Coronary artery (tissue), 2 donors: ENCODE data around the gene USP31.

Experiments
- DNase-seq: peaks from one replicate; pipeline ENCODE4 v3.0.0-alpha.2; 2017; ENCODE audit warnings: low spot score
- H3K27ac ChIP-seq, 2 donors: fragments of 200-600 bp; sonication (generic); one replicate each; pipeline ENCODE4 v1.5.1; 2016 to 2019
- H3K4me3 ChIP-seq: fragments of 200-600 bp; sonication (generic); 2 replicates; pipeline ENCODE4 v1.5.1; 2016; ENCODE audit warnings: mild to moderate bottlenecking, moderate library complexity
- TF ChIP-seq, protein P1 (sequence below): fragments of 200-600 bp; sonication (generic); IDR thresholded peaks from one replicate; pipeline ENCODE4 v1.5.1; 2019; ENCODE audit warnings: antibody characterized with exemption

USP31 gene, protein sequence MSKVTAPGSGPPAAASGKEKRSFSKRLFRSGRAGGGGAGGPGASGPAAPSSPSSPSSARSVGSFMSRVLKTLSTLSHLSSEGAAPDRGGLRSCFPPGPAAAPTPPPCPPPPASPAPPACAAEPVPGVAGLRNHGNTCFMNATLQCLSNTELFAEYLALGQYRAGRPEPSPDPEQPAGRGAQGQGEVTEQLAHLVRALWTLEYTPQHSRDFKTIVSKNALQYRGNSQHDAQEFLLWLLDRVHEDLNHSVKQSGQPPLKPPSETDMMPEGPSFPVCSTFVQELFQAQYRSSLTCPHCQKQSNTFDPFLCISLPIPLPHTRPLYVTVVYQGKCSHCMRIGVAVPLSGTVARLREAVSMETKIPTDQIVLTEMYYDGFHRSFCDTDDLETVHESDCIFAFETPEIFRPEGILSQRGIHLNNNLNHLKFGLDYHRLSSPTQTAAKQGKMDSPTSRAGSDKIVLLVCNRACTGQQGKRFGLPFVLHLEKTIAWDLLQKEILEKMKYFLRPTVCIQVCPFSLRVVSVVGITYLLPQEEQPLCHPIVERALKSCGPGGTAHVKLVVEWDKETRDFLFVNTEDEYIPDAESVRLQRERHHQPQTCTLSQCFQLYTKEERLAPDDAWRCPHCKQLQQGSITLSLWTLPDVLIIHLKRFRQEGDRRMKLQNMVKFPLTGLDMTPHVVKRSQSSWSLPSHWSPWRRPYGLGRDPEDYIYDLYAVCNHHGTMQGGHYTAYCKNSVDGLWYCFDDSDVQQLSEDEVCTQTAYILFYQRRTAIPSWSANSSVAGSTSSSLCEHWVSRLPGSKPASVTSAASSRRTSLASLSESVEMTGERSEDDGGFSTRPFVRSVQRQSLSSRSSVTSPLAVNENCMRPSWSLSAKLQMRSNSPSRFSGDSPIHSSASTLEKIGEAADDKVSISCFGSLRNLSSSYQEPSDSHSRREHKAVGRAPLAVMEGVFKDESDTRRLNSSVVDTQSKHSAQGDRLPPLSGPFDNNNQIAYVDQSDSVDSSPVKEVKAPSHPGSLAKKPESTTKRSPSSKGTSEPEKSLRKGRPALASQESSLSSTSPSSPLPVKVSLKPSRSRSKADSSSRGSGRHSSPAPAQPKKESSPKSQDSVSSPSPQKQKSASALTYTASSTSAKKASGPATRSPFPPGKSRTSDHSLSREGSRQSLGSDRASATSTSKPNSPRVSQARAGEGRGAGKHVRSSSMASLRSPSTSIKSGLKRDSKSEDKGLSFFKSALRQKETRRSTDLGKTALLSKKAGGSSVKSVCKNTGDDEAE (N-terminal part only)

GRCh38 chr16:23149267-23149992, at the start of gene USP31:
Gene USP31, minus strand, starts transcription at chr16:23149452. Its CDS starts 182 bp downstream, at chr16:23149270.
- H3K27ac ChIP-seq: peak within 1 kb of the TSS; percentile 60 to 91
- peak; percentile 95 for DNase-seq
- H3K4me3 ChIP-seq: peak within 1 kb of the TSS; percentile 89
- TF ChIP-seq, protein P1, sequence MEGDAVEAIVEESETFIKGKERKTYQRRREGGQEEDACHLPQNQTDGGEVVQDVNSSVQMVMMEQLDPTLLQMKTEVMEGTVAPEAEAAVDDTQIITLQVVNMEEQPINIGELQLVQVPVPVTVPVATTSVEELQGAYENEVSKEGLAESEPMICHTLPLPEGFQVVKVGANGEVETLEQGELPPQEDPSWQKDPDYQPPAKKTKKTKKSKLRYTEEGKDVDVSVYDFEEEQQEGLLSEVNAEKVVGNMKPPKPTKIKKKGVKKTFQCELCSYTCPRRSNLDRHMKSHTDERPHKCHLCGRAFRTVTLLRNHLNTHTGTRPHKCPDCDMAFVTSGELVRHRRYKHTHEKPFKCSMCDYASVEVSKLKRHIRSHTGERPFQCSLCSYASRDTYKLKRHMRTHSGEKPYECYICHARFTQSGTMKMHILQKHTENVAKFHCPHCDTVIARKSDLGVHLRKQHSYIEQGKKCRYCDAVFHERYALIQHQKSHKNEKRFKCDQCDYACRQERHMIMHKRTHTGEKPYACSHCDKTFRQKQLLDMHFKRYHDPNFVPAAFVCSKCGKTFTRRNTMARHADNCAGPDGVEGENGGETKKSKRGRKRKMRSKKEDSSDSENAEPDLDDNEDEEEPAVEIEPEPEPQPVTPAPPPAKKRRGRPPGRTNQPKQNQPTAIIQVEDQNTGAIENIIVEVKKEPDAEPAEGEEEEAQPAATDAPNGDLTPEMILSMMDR: no peak

DNA sequence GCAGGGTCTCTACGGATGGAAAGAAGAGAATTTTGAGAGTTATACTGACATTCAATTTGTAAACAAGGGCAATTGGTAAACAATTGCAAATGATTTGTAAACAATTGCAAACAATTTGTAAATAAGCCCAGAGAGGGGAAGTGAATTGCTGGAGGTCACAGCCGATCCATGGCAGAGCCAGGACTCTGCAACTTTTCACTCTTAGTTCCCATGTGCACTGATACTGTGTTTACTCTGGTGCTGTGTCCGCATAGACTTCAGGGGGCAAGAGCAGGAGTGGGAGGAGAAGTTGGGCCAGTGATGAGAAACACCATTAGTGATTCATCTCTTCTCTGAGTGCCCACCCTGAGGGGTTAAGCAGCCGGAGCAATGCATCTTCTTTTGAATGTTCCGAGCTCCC, 47.3 kb upstream of the USP31 start:
- DNase-seq: no peak
- no peak overlapping the region for H3K27ac ChIP-seq
- TF ChIP-seq, protein P1: no peak
- H3K4me3 ChIP-seq: no peak overlapping the region

GRCh38 chr16:23195366-23195978, 46.2 kb upstream of the USP31 start:
- no peak for DNase-seq
- Histone ChIP-seq H3K4me3 (no peak overlapping the region), H3K27ac (no peak overlapping the region)
- TF ChIP-seq, protein P1: no peak

- Histone ChIP-seq H3K27ac (no peak overlapping the region), H3K4me3 (no peak overlapping the region)
- DNase-seq: no peak
- TF ChIP-seq, protein P1: no peak
These were observed 45.4 kb upstream of the USP31 start for GRCh38 chr16:23194497-23195221.

GRCh38 chr16:23188911-23189310, 39.7 kb upstream of the USP31 start:
- no peak overlapping the region for H3K4me3 ChIP-seq
- no peak for DNase-seq
- no peak overlapping the region for H3K27ac ChIP-seq
- TF ChIP-seq, protein P1: no peak
